HepG2 (cell line): ENCODE data around the gene RBM23. TPM values are rescaled to one million over a fixed set of nuclear protein-coding genes. Genes with fewer than 3 reads are reported as not detected.

Experiments
- FUBP1 ChIP-seq: sonication (generic); formaldehyde crosslinking; IDR thresholded peaks from 2 replicates; pipeline ENCODE4 v1.5.1; 2020; ENCODE audit warnings: missing genetic modification reagents, mild to moderate bottlenecking, borderline replicate concordance
- MAFK ChIP-seq, 2 experiments: IDR thresholded peaks in 1 of 2; conservative IDR thresholded peaks in 1 of 2; 2 replicates each; pipeline ENCODE4 v1.6.1; 2011; ENCODE audit warnings: improper control_type of control experiment in 2 of 2, low read length in 2 of 2
- POLR2A ChIP-seq, 2 experiments: IDR thresholded peaks; 2 replicates each; pipeline ENCODE4 v1.6.1; 2011; ENCODE audit warnings: low read depth in 2 of 2, low read length in 2 of 2, mild to moderate bottlenecking in 1 of 2, moderate library complexity in 1 of 2; ENCODE audit not compliant: insufficient read depth in 1 of 2
- SALL1 ChIP-seq: sonication (generic); formaldehyde crosslinking; IDR thresholded peaks from 2 replicates; pipeline ENCODE4 v1.8.0; 2022; ENCODE audit warnings: mild to moderate bottlenecking, missing genetic modification reagents
- SALL2 ChIP-seq: sonication (generic); formaldehyde crosslinking; IDR thresholded peaks from 2 replicates; pipeline ENCODE4 v1.8.1; 2023; ENCODE audit warnings: mild to moderate bottlenecking, missing genetic modification reagents, inconsistent platforms
- SAP130 ChIP-seq: IDR thresholded peaks from 2 replicates; pipeline ENCODE4 v1.6.1; 2016; ENCODE audit warnings: low read depth
- THYN1 ChIP-seq: sonication (generic); formaldehyde crosslinking; IDR thresholded peaks from 2 replicates; pipeline ENCODE4 v1.8.1; 2023; ENCODE audit warnings: low read depth, mild to moderate bottlenecking, moderate library complexity, missing genetic modification reagents, borderline replicate concordance
- XRCC5 ChIP-seq: fragments of 200-400 bp; formaldehyde crosslinking; optimal IDR thresholded peaks from 2 replicates; pipeline ENCODE3; 2017; ENCODE audit warnings: mild to moderate bottlenecking, low read length
- YY1 ChIP-seq: IDR thresholded peaks from 2 replicates; pipeline ENCODE4 v1.6.1; 2011; ENCODE audit warnings: low read length, low read depth, moderate library complexity, mild to moderate bottlenecking; ENCODE audit not compliant: insufficient read depth, insufficient replicate concordance
- ZBTB42 ChIP-seq: sonication (generic); formaldehyde crosslinking; IDR thresholded peaks from 2 replicates; pipeline ENCODE4 v1.5.0; 2020; ENCODE audit warnings: mild to moderate bottlenecking, missing genetic modification reagents
- ZNF230 ChIP-seq: sonication (generic); formaldehyde crosslinking; IDR thresholded peaks from 2 replicates; pipeline ENCODE4 v1.4.0; 2020; ENCODE audit warnings: mild to moderate bottlenecking, missing genetic modification reagents
- ZNF280B ChIP-seq: sonication (generic); formaldehyde crosslinking; IDR thresholded peaks from 2 replicates; pipeline ENCODE4 v1.5.0; 2020; ENCODE audit warnings: missing genetic modification reagents, mild to moderate bottlenecking, borderline replicate concordance
- ZNF644 ChIP-seq: IDR thresholded peaks from 2 replicates; pipeline ENCODE4 v1.6.1; 2016; ENCODE audit warnings: low read depth
- polyA plus RNA-seq, 8 experiments: library from polyadenylated mRNA; depleted of rRNA in 3 of 8; stranded (reverse) in 7 of 8; unstranded in 1 of 8; fragments of >200 nt; fragmentation: Illumina TruSeq in 4 of 8; extraction: Trizol in 4 of 8; gene quantifications; 2 replicates each; pipeline versions ENCODE4 v1.2.1 to v1.2.3, GENCODE V29; 2011 to 2016; ENCODE audit warnings: low read depth in 4 of 8, missing spikeins in 1 of 8, mixed read lengths in 1 of 8; ENCODE audit not compliant: insufficient read depth in 1 of 8
- total RNA-seq, 5 experiments: library from RNA; depleted of rRNA; stranded (reverse); fragments of >200 nt; fragmentation: Illumina TruSeq; extraction: Trizol; gene quantifications; 2 replicates each; pipeline ENCODE4 v1.2.3, GENCODE V29; 2016; ENCODE audit warnings: low read depth in 1 of 5
- TF ChIP-seq, protein P1 (sequence below): sonication (generic); formaldehyde crosslinking; IDR thresholded peaks from 2 replicates; pipeline ENCODE4 v1.5.1; 2020; ENCODE audit warnings: mild to moderate bottlenecking, missing genetic modification reagents

RBM23 gene
- total and polyA plus RNA-seq, 2 of the 13 experiments (the other 11 are each of a cell fraction or from before 2014, with no cell fraction given): 1.5 to 2.1 TPM

DNA sequence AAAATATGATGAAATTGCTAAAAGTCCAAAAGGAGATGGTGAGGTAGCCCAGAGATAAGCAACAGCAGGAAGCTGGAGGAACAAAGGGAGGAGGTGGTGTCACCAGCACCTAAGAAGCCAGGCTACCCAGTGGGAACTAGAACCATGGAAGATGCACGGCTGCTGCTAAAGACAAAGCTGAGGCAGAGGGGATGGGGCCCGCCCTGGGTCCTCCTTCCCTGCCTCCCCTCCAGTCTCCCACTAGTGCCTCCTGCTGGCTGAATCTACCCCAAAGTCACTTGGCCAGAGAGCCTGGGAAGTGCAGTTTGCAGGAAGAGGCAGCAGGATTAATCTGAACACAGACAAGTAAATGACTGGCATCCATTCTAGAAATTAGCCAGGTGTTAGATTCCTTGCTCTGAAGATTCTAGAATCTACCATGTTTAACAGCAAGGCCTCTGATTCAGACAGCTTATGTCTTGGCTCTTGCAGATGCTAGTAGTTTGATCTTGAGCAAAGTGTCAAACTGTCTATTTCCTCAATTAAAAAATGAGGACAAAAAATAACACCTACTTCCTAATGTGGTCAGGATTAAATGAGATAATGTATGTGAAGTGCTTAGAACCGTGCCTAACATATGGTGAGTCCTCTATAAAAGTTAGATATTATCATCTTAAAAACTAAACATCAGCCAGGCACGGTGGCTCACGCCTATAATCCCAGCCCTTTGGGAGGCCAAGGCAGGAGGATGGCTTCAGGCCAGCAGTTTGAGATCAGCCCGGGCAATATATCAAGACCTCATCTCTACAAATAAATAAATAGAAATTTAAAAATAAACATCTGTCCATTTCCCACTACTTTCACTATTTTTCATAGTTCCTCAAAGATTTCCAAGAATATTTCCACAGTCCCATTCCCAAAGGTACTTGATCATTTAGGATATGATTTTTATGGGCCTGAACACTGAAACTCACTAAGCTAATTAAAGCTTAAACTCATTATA is 53.2 kb downstream of the RBM23 start (continued):
- TF ChIP-seq SALL1 (CRISPR knock-in tag) (0 out of 2 replicates have a peak, but pooled peaks have one; percentile 14), THYN1 (CRISPR knock-in tag) (no peak), POLR2A (IDR thresholded peaks at IDR 0.05; ENCODE audit: insufficient read depth in 1 of 2, low read depth in 2 of 2, low read length in 2 of 2) (no peak), SALL2 (CRISPR knock-in tag) (no peak), FUBP1 (no peak), YY1 (peak; percentile 26), SAP130 (CRISPR knock-in tag) (no peak), XRCC5 (peak; percentile 45), ZNF230 (CRISPR knock-in tag) (no peak), ZNF644 (CRISPR knock-in tag) (peak; percentile 76), MAFK (conservative IDR thresholded peaks at IDR 0.05 in 1 of 2, IDR thresholded peaks at IDR 0.05 in 1 of 2; ENCODE audit: low read length in 2 of 2) (0 out of 4 replicates have a peak, but pooled peaks have one; percentile 11 to 20), ZNF280B (CRISPR knock-in tag) (no peak), ZBTB42 (0 out of 2 replicates have a peak, but pooled peaks have one; percentile 66)
- TF ChIP-seq, protein P1, sequence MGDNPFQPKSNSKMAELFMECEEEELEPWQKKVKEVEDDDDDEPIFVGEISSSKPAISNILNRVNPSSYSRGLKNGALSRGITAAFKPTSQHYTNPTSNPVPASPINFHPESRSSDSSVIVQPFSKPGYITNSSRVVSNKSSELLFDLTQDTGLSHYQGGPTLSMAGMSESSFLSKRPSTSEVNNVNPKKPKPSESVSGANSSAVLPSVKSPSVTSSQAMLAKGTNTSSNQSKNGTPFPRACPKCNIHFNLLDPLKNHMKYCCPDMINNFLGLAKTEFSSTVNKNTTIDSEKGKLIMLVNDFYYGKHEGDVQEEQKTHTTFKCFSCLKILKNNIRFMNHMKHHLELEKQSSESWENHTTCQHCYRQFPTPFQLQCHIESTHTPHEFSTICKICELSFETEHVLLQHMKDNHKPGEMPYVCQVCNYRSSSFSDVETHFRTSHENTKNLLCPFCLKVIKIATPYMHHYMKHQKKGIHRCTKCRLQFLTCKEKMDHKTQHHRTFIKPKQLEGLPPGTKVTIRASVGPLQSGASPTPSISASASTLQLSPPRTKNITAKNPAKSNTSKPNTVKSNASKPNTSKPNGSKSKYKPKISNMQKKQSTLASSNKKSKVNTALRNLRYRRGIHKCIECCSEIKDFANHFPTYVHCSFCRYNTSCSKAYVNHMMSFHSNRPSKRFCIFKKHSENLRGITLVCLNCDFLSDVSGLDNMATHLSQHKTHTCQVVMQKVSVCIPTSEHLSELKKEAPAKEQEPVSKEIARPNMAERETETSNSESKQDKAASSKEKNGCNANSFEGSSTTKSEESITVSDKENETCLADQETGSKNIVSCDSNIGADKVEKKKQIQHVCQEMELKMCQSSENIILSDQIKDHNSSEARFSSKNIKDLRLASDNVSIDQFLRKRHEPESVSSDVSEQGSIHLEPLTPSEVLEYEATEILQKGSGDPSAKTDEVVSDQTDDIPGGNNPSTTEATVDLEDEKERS: 0 out of 2 replicates have a peak, but pooled peaks have one; percentile 30
